ENCODE data around the gene TCF19.

DNA sequence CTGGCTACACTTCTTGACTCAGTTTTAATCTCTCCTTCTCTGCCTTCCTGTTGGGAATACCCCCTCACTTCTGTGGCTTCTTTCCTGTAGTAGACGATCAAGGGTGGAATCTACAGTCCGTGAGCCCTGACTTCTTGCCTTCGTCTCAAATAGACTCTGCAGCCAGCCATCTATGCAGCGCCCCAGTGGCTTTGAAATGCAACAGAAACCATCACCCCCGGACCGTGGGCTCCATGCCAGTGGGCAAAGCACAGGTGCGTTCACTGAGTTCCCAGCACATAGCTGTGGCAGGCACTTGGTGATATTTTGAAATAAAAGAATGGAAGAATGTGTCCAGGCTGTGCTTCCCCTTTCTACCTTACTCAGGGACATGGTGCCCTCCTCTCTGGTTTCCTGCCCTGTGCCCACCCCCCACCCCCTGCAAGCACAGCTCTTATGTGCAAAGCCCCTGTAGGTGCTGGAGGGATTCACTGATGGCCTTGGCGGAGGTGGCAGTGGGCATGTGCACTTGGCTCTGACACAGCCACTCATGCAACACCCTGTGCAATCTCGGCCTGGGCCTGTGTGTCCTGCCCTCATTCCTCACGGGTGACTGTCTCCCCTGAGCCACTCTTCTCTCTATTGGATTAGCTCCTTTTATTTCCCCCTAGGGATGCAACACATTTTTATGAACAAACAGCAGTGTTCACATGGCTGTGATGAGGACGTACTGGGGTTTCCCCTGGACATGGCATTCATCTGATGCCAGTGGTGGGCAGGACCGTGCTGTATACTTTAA lies 32.6 kb upstream of the TCF19 start:
- TF ChIP-seq, protein P1, sequence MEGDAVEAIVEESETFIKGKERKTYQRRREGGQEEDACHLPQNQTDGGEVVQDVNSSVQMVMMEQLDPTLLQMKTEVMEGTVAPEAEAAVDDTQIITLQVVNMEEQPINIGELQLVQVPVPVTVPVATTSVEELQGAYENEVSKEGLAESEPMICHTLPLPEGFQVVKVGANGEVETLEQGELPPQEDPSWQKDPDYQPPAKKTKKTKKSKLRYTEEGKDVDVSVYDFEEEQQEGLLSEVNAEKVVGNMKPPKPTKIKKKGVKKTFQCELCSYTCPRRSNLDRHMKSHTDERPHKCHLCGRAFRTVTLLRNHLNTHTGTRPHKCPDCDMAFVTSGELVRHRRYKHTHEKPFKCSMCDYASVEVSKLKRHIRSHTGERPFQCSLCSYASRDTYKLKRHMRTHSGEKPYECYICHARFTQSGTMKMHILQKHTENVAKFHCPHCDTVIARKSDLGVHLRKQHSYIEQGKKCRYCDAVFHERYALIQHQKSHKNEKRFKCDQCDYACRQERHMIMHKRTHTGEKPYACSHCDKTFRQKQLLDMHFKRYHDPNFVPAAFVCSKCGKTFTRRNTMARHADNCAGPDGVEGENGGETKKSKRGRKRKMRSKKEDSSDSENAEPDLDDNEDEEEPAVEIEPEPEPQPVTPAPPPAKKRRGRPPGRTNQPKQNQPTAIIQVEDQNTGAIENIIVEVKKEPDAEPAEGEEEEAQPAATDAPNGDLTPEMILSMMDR (IDR thresholded peaks at IDR 0.05): no peak
- TF ChIP-seq EP300 (IDR thresholded peaks at IDR 0.05): no peak

Measured in upper lobe of left lung (tissue), 4 donors.